ENCODE results near the gene STX1A.

STX1A gene

GRCh38 chr7:73738612-73739386, 19.3 kb upstream of the STX1A start, which contains the start of gene ABHD11 (continued):
- TF ChIP-seq, protein P1, sequence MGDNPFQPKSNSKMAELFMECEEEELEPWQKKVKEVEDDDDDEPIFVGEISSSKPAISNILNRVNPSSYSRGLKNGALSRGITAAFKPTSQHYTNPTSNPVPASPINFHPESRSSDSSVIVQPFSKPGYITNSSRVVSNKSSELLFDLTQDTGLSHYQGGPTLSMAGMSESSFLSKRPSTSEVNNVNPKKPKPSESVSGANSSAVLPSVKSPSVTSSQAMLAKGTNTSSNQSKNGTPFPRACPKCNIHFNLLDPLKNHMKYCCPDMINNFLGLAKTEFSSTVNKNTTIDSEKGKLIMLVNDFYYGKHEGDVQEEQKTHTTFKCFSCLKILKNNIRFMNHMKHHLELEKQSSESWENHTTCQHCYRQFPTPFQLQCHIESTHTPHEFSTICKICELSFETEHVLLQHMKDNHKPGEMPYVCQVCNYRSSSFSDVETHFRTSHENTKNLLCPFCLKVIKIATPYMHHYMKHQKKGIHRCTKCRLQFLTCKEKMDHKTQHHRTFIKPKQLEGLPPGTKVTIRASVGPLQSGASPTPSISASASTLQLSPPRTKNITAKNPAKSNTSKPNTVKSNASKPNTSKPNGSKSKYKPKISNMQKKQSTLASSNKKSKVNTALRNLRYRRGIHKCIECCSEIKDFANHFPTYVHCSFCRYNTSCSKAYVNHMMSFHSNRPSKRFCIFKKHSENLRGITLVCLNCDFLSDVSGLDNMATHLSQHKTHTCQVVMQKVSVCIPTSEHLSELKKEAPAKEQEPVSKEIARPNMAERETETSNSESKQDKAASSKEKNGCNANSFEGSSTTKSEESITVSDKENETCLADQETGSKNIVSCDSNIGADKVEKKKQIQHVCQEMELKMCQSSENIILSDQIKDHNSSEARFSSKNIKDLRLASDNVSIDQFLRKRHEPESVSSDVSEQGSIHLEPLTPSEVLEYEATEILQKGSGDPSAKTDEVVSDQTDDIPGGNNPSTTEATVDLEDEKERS (tag by site-specific recombination; IDR thresholded peaks at IDR 0.05): no peak
- TF ChIP-seq IKZF3 (tag by site-specific recombination; IDR thresholded peaks at IDR 0.05): peak; percentile 44; the same call in 1 of the 2 replicates
- TF ChIP-seq ZNF510 (tag by site-specific recombination; IDR thresholded peaks at IDR 0.05; ENCODE audit: insufficient replicate concordance): no peak
- TF ChIP-seq ZFP37 (tag by site-specific recombination; IDR thresholded peaks at IDR 0.05): peak; percentile 33; the same call in 1 of the 2 replicates
- TF ChIP-seq ZNF155 (tag by site-specific recombination; IDR thresholded peaks at IDR 0.05): no peak
- TF ChIP-seq ZNF335 (tag by site-specific recombination; conservative IDR thresholded peaks at IDR 0.05): peak; percentile 74
- TF ChIP-seq ZNF248 (tag by site-specific recombination; IDR thresholded peaks at IDR 0.05): no peak
- peak; percentile 34; the same call in 1 of the 2 replicates for TF ChIP-seq EGR2 (tag by site-specific recombination; IDR thresholded peaks at IDR 0.05; ENCODE audit: low read depth)
- no peak for TF ChIP-seq ZNF174 (tag by site-specific recombination; IDR thresholded peaks at IDR 0.05)
- TF ChIP-seq SCRT2 (tag by site-specific recombination; IDR thresholded peaks at IDR 0.05): no peak
- peak; percentile 92 for TF ChIP-seq ZBTB17 (tag by site-specific recombination; IDR thresholded peaks at IDR 0.05)
- TF ChIP-seq ZNF18 (tag by site-specific recombination; IDR thresholded peaks at IDR 0.05): no peak
- TF ChIP-seq ZNF302 (tag by site-specific recombination; IDR thresholded peaks at IDR 0.05; ENCODE audit: low read depth): no peak
- no peak for TF ChIP-seq OSR2 (tag by site-specific recombination; IDR thresholded peaks at IDR 0.05)
- no peak for TF ChIP-seq PRDM4 (tag by site-specific recombination; IDR thresholded peaks at IDR 0.05)
- TF ChIP-seq ZNF366 (tag by site-specific recombination; conservative IDR thresholded peaks at IDR 0.05): no peak
- TF ChIP-seq ZNF26 (tag by site-specific recombination; IDR thresholded peaks at IDR 0.05): no peak
- no peak for TF ChIP-seq ZBTB49 (tag by site-specific recombination; IDR thresholded peaks at IDR 0.05; ENCODE audit: low read depth)
- 0 out of 2 replicates have a peak, but pooled peaks have one; percentile 52 for TF ChIP-seq ZNF24 (tag by site-specific recombination; IDR thresholded peaks at IDR 0.05)
- TF ChIP-seq, protein P2, sequence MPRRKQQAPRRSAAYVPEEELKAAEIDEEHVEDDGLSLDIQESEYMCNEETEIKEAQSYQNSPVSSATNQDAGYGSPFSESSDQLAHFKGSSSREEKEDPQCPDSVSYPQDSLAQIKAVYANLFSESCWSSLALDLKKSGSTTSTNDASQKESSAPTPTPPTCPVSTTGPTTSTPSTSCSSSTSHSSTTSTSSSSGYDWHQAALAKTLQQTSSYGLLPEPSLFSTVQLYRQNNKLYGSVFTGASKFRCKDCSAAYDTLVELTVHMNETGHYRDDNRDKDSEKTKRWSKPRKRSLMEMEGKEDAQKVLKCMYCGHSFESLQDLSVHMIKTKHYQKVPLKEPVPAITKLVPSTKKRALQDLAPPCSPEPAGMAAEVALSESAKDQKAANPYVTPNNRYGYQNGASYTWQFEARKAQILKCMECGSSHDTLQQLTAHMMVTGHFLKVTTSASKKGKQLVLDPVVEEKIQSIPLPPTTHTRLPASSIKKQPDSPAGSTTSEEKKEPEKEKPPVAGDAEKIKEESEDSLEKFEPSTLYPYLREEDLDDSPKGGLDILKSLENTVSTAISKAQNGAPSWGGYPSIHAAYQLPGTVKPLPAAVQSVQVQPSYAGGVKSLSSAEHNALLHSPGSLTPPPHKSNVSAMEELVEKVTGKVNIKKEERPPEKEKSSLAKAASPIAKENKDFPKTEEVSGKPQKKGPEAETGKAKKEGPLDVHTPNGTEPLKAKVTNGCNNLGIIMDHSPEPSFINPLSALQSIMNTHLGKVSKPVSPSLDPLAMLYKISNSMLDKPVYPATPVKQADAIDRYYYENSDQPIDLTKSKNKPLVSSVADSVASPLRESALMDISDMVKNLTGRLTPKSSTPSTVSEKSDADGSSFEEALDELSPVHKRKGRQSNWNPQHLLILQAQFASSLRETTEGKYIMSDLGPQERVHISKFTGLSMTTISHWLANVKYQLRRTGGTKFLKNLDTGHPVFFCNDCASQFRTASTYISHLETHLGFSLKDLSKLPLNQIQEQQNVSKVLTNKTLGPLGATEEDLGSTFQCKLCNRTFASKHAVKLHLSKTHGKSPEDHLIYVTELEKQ (tag by site-specific recombination; IDR thresholded peaks at IDR 0.05; ENCODE audit: borderline replicate concordance): no peak
- TF ChIP-seq ZNF19 (tag by site-specific recombination; IDR thresholded peaks at IDR 0.05; ENCODE audit: low read depth): no peak
- TF ChIP-seq CTCF (tag by site-specific recombination; IDR thresholded peaks at IDR 0.05): peak; percentile 72

Data from HEK293 (cell line).